ENCODE data around the gene FERMT2. TPM values are rescaled to one million over a fixed set of nuclear protein-coding genes. Genes with fewer than 3 reads are reported as not detected.

The FERMT2 gene
- total and polyA plus RNA-seq, 7 experiments from 2014 or later = 0.13 to 0.58 (median 0.33) TPM; not detected in 3

GRCh38 chr14:52935833-52936232 lies 15.0 kb downstream of the FERMT2 start:
- CTCF ChIA-PET = no interaction called here
- POLR2A ChIA-PET = interaction anchor here (0.8 kb wide), 1 partner anchor 15 kb away, joined by 3 read pairs; no protein-coding TSS in a partner anchor
- H3K27ac Mint-ChIP-seq = no peak overlapping the region

GRCh38 chr14:52934762-52935161 lies 16.1 kb downstream of the FERMT2 start:
- Histone ChIP-seq H3K9me3 (ENCODE audit: control insufficient read depth in 2 of 3, low read length in 3 of 3) (no peaks in the 10 kb centered on the region), H3K4me1 (ENCODE audit: control insufficient read depth in 2 of 2, insufficient read depth in 2 of 2, low read length in 2 of 2) (no peaks in the 10 kb centered on the region), H3K27me3 (ENCODE audit: control insufficient read depth in 2 of 2, insufficient read depth in 2 of 2, low read length in 2 of 2) (no peaks in the 10 kb centered on the region), H3K4me3 (ENCODE audit: low read length) (no peak overlapping the region), H3K27ac (ENCODE audit: low read depth, low read length) (no peak overlapping the region), H3K36me3 (ENCODE audit: control insufficient read depth in 2 of 3, insufficient read depth in 3 of 3, low read length in 3 of 3) (no peaks in the 10 kb centered on the region)
- no peak for ATAC-seq
- H3K4me3 Mint-ChIP-seq = no peak overlapping the region
- H3K27ac Mint-ChIP-seq = no peak overlapping the region
- no peaks in the 10 kb centered on the region for H3K9me3 Mint-ChIP-seq
- H3K4me1 Mint-ChIP-seq = peaks cover 0 to 3% (median 0%) of the 10 kb centered on the region in 7 donors
- H3K36me3 Mint-ChIP-seq = no peaks in the 10 kb centered on the region
- DNase-seq = no peak
- ChIA-PET CTCF (no interaction called here), POLR2A (no interaction called here)
- H3K27me3 Mint-ChIP-seq = peaks cover 0 to 28% (median 14%) of the 10 kb centered on the region in 5 donors
- intact Hi-C loops (cut with micrococcal nuclease) = no loop called here

More at GRCh38 chr14:52935833-52936232, 15.0 kb downstream of the FERMT2 start:
- Histone ChIP-seq H3K27ac (ENCODE audit: low read depth, low read length) (no peak overlapping the region), H3K4me1 (ENCODE audit: control insufficient read depth in 2 of 2, insufficient read depth in 2 of 2, low read length in 2 of 2) (no peaks in the 10 kb centered on the region), H3K9me3 (ENCODE audit: control insufficient read depth in 2 of 3, low read length in 3 of 3) (no peaks in the 10 kb centered on the region), H3K4me3 (ENCODE audit: low read length) (no peak overlapping the region), H3K27me3 (ENCODE audit: control insufficient read depth in 2 of 2, insufficient read depth in 2 of 2, low read length in 2 of 2) (no peaks in the 10 kb centered on the region), H3K36me3 (ENCODE audit: control insufficient read depth in 2 of 3, insufficient read depth in 3 of 3, low read length in 3 of 3) (no peaks in the 10 kb centered on the region)
- intact Hi-C loops (cut with micrococcal nuclease) = no loop called here
- Mint-ChIP-seq H3K27me3 (peaks cover 0 to 32% (median 16%) of the 10 kb centered on the region in 5 donors), H3K4me3 (no peak overlapping the region), H3K4me1 (peaks cover 0 to 3% (median 0%) of the 10 kb centered on the region in 7 donors), H3K36me3 (no peaks in the 10 kb centered on the region), H3K9me3 (no peaks in the 10 kb centered on the region)
- DNase-seq (no peak), ATAC-seq (no peak)

GRCh38 chr14:52929192-52929807 lies 21.6 kb downstream of the FERMT2 start:
- H3K4me1 Mint-ChIP-seq = no peaks in the 10 kb centered on the region
- no peaks in the 10 kb centered on the region for H3K4me1 ChIP-seq (ENCODE audit: control insufficient read depth in 2 of 2, insufficient read depth in 2 of 2, low read length in 2 of 2)
- no peaks in the 10 kb centered on the region for H3K9me3 ChIP-seq (ENCODE audit: control insufficient read depth in 2 of 3, low read length in 3 of 3)
- no peak overlapping the region for H3K4me3 ChIP-seq (ENCODE audit: low read length)
- peaks cover 0 to 10% (median under 1%) of the 10 kb centered on the region in 5 donors for H3K27me3 Mint-ChIP-seq
- H3K36me3 ChIP-seq (ENCODE audit: control insufficient read depth in 2 of 3, insufficient read depth in 3 of 3, low read length in 3 of 3) = no peaks in the 10 kb centered on the region
- H3K9me3 Mint-ChIP-seq = no peaks in the 10 kb centered on the region
- peak overlapping the region in 1 of 9 donors; percentile 11 for H3K27ac Mint-ChIP-seq
- POLR2A ChIA-PET = no interaction called here
- ATAC-seq (no peak), DNase-seq (no peak)
- H3K27me3 ChIP-seq (ENCODE audit: control insufficient read depth in 2 of 2, insufficient read depth in 2 of 2, low read length in 2 of 2) = no peaks in the 10 kb centered on the region
- no peak overlapping the region for H3K4me3 Mint-ChIP-seq
- no peaks in the 10 kb centered on the region for H3K36me3 Mint-ChIP-seq
- H3K27ac ChIP-seq (ENCODE audit: low read depth, low read length) = no peak overlapping the region
- CTCF ChIA-PET = no interaction called here
- intact Hi-C loops (cut with micrococcal nuclease) = no loop called here

GRCh38 chr14:52926953-52927352 lies 23.9 kb downstream of the FERMT2 start:
- no peak overlapping the region for H3K27ac ChIP-seq (ENCODE audit: low read depth, low read length)
- Mint-ChIP-seq H3K36me3 (no peaks in the 10 kb centered on the region), H3K9me3 (no peaks in the 10 kb centered on the region), H3K4me3 (no peak overlapping the region), H3K4me1 (peaks cover 0 to 3% (median 0%) of the 10 kb centered on the region in 7 donors), H3K27me3 (peaks cover 0 to 11% (median 4%) of the 10 kb centered on the region in 5 donors), H3K27ac (no peak overlapping the region)
- no peaks in the 10 kb centered on the region for H3K4me1 ChIP-seq (ENCODE audit: control insufficient read depth in 2 of 2, insufficient read depth in 2 of 2, low read length in 2 of 2)
- DNase-seq (no peak), ATAC-seq (no peak)
- no peak overlapping the region for H3K4me3 ChIP-seq (ENCODE audit: low read length)
- H3K36me3 ChIP-seq (ENCODE audit: control insufficient read depth in 2 of 3, insufficient read depth in 3 of 3, low read length in 3 of 3) = no peaks in the 10 kb centered on the region
- H3K9me3 ChIP-seq (ENCODE audit: control insufficient read depth in 2 of 3, low read length in 3 of 3) = no peaks in the 10 kb centered on the region
- CTCF ChIA-PET = no interaction called here
- no peaks in the 10 kb centered on the region for H3K27me3 ChIP-seq (ENCODE audit: control insufficient read depth in 2 of 2, insufficient read depth in 2 of 2, low read length in 2 of 2)
- intact Hi-C loops (cut with micrococcal nuclease) = no loop called here
- POLR2A ChIA-PET = no interaction called here

GRCh38 chr14:52923902-52924575 lies 26.8 kb downstream of the FERMT2 start:
- H3K4me3 ChIP-seq (ENCODE audit: low read length) = no peak overlapping the region
- intact Hi-C loops (cut with micrococcal nuclease) = no loop called here
- H3K36me3 ChIP-seq (ENCODE audit: control insufficient read depth in 2 of 3, insufficient read depth in 3 of 3, low read length in 3 of 3) = no peaks in the 10 kb centered on the region
- Mint-ChIP-seq H3K4me1 (peaks cover 7 to 11% (median 8%) of the 10 kb centered on the region in 7 donors), H3K9me3 (no peaks in the 10 kb centered on the region), H3K27me3 (peaks cover 0 to 11% (median 0%) of the 10 kb centered on the region in 5 donors), H3K36me3 (peaks cover 0 to 1% (median 0%) of the 10 kb centered on the region in 5 donors), H3K27ac (no peak overlapping the region), H3K4me3 (no peak overlapping the region)
- CTCF ChIA-PET = no interaction called here
- no peak for ATAC-seq
- POLR2A ChIA-PET = no interaction called here
- H3K27ac ChIP-seq (ENCODE audit: low read depth, low read length) = no peak overlapping the region
- H3K4me1 ChIP-seq (ENCODE audit: control insufficient read depth in 2 of 2, insufficient read depth in 2 of 2, low read length in 2 of 2) = peaks cover 6% of the 10 kb centered on the region in 2 donors
- H3K27me3 ChIP-seq (ENCODE audit: control insufficient read depth in 2 of 2, insufficient read depth in 2 of 2, low read length in 2 of 2) = no peaks in the 10 kb centered on the region
- H3K9me3 ChIP-seq (ENCODE audit: control insufficient read depth in 2 of 3, low read length in 3 of 3) = no peaks in the 10 kb centered on the region
- DNase-seq = no peak

GRCh38 chr14:52922656-52923055 lies 28.2 kb downstream of the FERMT2 start:
- Mint-ChIP-seq H3K36me3 (peaks cover 0 to 1% (median 0%) of the 10 kb centered on the region in 5 donors), H3K4me3 (no peak overlapping the region), H3K27me3 (peaks cover 0 to 11% (median 0%) of the 10 kb centered on the region in 5 donors), H3K27ac (no peak overlapping the region), H3K9me3 (no peaks in the 10 kb centered on the region), H3K4me1 (peaks cover 14 to 25% (median 19%) of the 10 kb centered on the region in 7 donors)
- Histone ChIP-seq H3K9me3 (ENCODE audit: control insufficient read depth in 2 of 3, low read length in 3 of 3) (no peaks in the 10 kb centered on the region), H3K27ac (ENCODE audit: low read depth, low read length) (no peak overlapping the region), H3K4me1 (ENCODE audit: control insufficient read depth in 2 of 2, insufficient read depth in 2 of 2, low read length in 2 of 2) (peaks cover 15 to 17% of the 10 kb centered on the region in 2 donors), H3K36me3 (ENCODE audit: control insufficient read depth in 2 of 3, insufficient read depth in 3 of 3, low read length in 3 of 3) (no peaks in the 10 kb centered on the region), H3K27me3 (ENCODE audit: control insufficient read depth in 2 of 2, insufficient read depth in 2 of 2, low read length in 2 of 2) (no peaks in the 10 kb centered on the region), H3K4me3 (ENCODE audit: low read length) (no peak overlapping the region)
- intact Hi-C loops (cut with micrococcal nuclease) = no loop called here
- no peak for DNase-seq
- CTCF ChIA-PET = interaction anchor here (1.0 kb wide), 1 partner anchor 11 kb away, joined by 7 read pairs; no protein-coding TSS in a partner anchor
- POLR2A ChIA-PET = no interaction called here
- no peak for ATAC-seq
